GM12878 (cell line): Measurements from ENCODE around the gene RIMBP2.

Source experiments
- CBX5 ChIP-seq: sonication (generic); IDR thresholded peaks from 2 replicates; pipeline ENCODE4 v1.6.1; 2016; ENCODE audit warnings: low read depth, moderate library complexity, mild to moderate bottlenecking, inconsistent platforms
- CHD2 ChIP-seq: IDR thresholded peaks from 2 replicates; pipeline ENCODE4 v1.6.1; 2011; ENCODE audit warnings: low read depth, low read length, improper control_type of control experiment, borderline replicate concordance
- EZH2 ChIP-seq: IDR thresholded peaks from 2 replicates; pipeline ENCODE4 v1.6.1; 2012; ENCODE audit warnings: low read depth, mild to moderate bottlenecking, control low read depth, inconsistent platforms, low read length, borderline replicate concordance; ENCODE audit not compliant: control insufficient read depth
- FOXM1 ChIP-seq: IDR thresholded peaks from 2 replicates; pipeline ENCODE4 v1.6.1; 2012; ENCODE audit warnings: low read depth, mild to moderate bottlenecking, inconsistent platforms, low read length, moderate library complexity
- NRF1 ChIP-seq: conservative IDR thresholded peaks from 2 replicates; pipeline ENCODE4 v1.6.1; 2011; ENCODE audit warnings: mild to moderate bottlenecking, low read depth, low read length, improper control_type of control experiment
- POLR2AphosphoS5 ChIP-seq: IDR thresholded peaks from 2 replicates; pipeline ENCODE4 v1.6.1; 2011; ENCODE audit warnings: mild to moderate bottlenecking, low read length, inconsistent platforms
- RAD21 ChIP-seq: IDR thresholded peaks from 2 replicates; pipeline ENCODE4 v1.6.1; 2011; ENCODE audit warnings: mild to moderate bottlenecking, low read depth, low read length, moderate library complexity; ENCODE audit not compliant: insufficient read depth
- RCOR1 ChIP-seq: conservative IDR thresholded peaks from 2 replicates; pipeline ENCODE4 v1.6.1; 2012; ENCODE audit warnings: low read depth, low read length, improper control_type of control experiment
- SMAD1 ChIP-seq: fragments of 450-650 bp; IDR thresholded peaks from 2 replicates; pipeline ENCODE4 v1.6.1; 2018; ENCODE audit warnings: mild to moderate bottlenecking, low read depth; ENCODE audit not compliant: partially characterized antibody
- TCF7 ChIP-seq: IDR thresholded peaks from 2 replicates; pipeline ENCODE4 v1.6.1; 2014; ENCODE audit warnings: antibody characterized with exemption, borderline replicate concordance
- TF ChIP-seq, protein P1 (sequence below): IDR thresholded peaks from 2 replicates; pipeline ENCODE4 v1.6.1; 2011; ENCODE audit warnings: low read depth, low read length, improper control_type of control experiment, borderline replicate concordance
- TF ChIP-seq, protein P2 (sequence below), 3 experiments: IDR thresholded peaks in 2 of 3; conservative IDR thresholded peaks in 1 of 3; 2 replicates each; pipeline ENCODE4 v1.5.1; 2011; ENCODE audit warnings: low read depth in 3 of 3, low read length in 3 of 3, mild to moderate bottlenecking in 3 of 3, control low read depth in 2 of 3, moderate library complexity in 2 of 3, inconsistent platforms in 1 of 3, mixed read lengths in 1 of 3; ENCODE audit not compliant: control insufficient read depth in 2 of 3, insufficient read depth in 1 of 3; ENCODE audit errors: extremely low read depth in 1 of 3
- TF ChIP-seq, protein P3 (sequence below): IDR thresholded peaks from 2 replicates; pipeline ENCODE4 v1.6.1; 2012; ENCODE audit warnings: low read depth, low read length, improper control_type of control experiment

DNA sequence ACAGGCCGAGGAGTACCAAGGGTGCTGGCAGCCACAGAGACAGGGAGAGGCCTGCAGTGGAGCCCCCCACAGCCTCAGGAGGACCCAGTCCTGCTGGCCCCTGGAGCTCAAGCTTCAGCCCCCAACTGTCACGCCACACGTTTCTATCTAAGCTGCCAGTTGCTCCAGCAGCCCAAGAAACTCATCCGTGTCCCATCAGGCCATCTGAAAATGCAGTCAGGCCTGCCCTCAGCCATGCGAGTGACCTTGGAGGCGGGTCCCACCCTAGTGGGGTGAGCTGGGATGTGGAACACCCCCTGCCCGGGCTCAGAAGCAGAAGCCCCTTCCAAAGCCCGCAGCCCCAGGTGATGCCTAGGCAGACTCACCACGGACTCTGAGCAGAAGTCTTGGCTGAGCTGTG lies 158.9 kb downstream of the RIMBP2 start:
- no peak for TF ChIP-seq RCOR1
- no peak for TF ChIP-seq FOXM1
- TF ChIP-seq CBX5: no peak
- TF ChIP-seq POLR2AphosphoS5: no peak
- TF ChIP-seq, protein P1, sequence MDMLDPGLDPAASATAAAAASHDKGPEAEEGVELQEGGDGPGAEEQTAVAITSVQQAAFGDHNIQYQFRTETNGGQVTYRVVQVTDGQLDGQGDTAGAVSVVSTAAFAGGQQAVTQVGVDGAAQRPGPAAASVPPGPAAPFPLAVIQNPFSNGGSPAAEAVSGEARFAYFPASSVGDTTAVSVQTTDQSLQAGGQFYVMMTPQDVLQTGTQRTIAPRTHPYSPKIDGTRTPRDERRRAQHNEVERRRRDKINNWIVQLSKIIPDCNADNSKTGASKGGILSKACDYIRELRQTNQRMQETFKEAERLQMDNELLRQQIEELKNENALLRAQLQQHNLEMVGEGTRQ: no peak
- TF ChIP-seq, protein P2, sequence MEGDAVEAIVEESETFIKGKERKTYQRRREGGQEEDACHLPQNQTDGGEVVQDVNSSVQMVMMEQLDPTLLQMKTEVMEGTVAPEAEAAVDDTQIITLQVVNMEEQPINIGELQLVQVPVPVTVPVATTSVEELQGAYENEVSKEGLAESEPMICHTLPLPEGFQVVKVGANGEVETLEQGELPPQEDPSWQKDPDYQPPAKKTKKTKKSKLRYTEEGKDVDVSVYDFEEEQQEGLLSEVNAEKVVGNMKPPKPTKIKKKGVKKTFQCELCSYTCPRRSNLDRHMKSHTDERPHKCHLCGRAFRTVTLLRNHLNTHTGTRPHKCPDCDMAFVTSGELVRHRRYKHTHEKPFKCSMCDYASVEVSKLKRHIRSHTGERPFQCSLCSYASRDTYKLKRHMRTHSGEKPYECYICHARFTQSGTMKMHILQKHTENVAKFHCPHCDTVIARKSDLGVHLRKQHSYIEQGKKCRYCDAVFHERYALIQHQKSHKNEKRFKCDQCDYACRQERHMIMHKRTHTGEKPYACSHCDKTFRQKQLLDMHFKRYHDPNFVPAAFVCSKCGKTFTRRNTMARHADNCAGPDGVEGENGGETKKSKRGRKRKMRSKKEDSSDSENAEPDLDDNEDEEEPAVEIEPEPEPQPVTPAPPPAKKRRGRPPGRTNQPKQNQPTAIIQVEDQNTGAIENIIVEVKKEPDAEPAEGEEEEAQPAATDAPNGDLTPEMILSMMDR (IDR thresholded peaks at IDR 0.05 in 2 of 3, conservative IDR thresholded peaks at IDR 0.05 in 1 of 3; ENCODE audit: control insufficient read depth in 2 of 3, extremely low read depth in 1 of 3, insufficient read depth in 1 of 3, low read depth in 3 of 3, low read length in 3 of 3): no peak
- no peak for TF ChIP-seq EZH2
- no peak for TF ChIP-seq TCF7
- no peak for TF ChIP-seq SMAD1
- no peak for TF ChIP-seq CHD2
- TF ChIP-seq, protein P3, sequence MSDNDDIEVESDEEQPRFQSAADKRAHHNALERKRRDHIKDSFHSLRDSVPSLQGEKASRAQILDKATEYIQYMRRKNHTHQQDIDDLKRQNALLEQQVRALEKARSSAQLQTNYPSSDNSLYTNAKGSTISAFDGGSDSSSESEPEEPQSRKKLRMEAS: no peak
- TF ChIP-seq NRF1: no peak
- no peak for TF ChIP-seq RAD21
